GM21717 (cell line): ENCODE results near the gene CDC6.

Experiments
- ATAC-seq: cut with Tn5 transposase; IDR thresholded peaks from one replicate; pipeline ENCODE4 v1.9.1; 2021; ENCODE audit warnings: mild to moderate bottlenecking, moderate library complexity; ENCODE audit not compliant: unreplicated experiment

Gene CDC6

GRCh38 chr17:40350689-40351358 lies 63.1 kb downstream of the CDC6 start:
- no peak for ATAC-seq

- no peak for ATAC-seq
Observed at GRCh38 chr17:40351359-40352236, 63.9 kb downstream of the CDC6 start.

- ATAC-seq: no peak
Observed at GRCh38 chr17:40352237-40352778, 64.6 kb downstream of the CDC6 start.

- ATAC-seq: no peak
Observed at GRCh38 chr17:40352779-40353394, 65.2 kb downstream of the CDC6 start.
